SK-N-SH (cell line): Measurements from ENCODE around the gene HECTD4. TPM values are rescaled to one million over a fixed set of nuclear protein-coding genes. Genes with fewer than 3 reads are reported as not detected.
"Not testable (repeated sequence)": the region's sequence is repeated elsewhere in the genome, so short reads cannot be mapped to it uniquely, and the experiment has no call there.

Source experiments
- CTCF ChIA-PET: fragments of 300-600, 350-600 bp; formaldehyde crosslinking; extraction: SDS; loops from one replicate; lab custom pipeline; 2021; lab: Yijun Ruan, JAX
- POLR2A ChIA-PET: fragments of 350-600 bp; sonication (Branson Sonifier 250); formaldehyde crosslinking; extraction: SDS; loops from one replicate; lab custom pipeline; 2020; ENCODE audit warnings: antibody characterized with exemption, inconsistent platforms; lab: Yijun Ruan, JAX
- DNase-seq: peaks from one replicate; pipeline ENCODE4 v3.0.0; 2012
- H2AFZ ChIP-seq: fragments of 200-600 bp; sonication (generic); 2 replicates; pipeline ENCODE4 v1.8.1; 2016; ENCODE audit warnings: antibody characterized with exemption, mild to moderate bottlenecking, low read depth
- H3F3A ChIP-seq: fragments of 200-600 bp; sonication (generic); replicated peaks from 2 replicates; pipeline ENCODE3; 2016; ENCODE audit warnings: antibody characterized with exemption, mild to moderate bottlenecking; ENCODE audit not compliant: insufficient read depth
- H3K27ac ChIP-seq, 2 experiments: fragments of 200-500 bp in 1 of 2; fragments of 200-600 bp in 1 of 2; sonication (Bioruptor generic) in 1 of 2; sonication (generic), shearing (Covaris generic) in 1 of 2; 2 replicates each; pipeline versions ENCODE4 v1.5.1 to v1.6.1; 2014 to 2016; ENCODE audit warnings: low read depth in 2 of 2, inconsistent platforms in 1 of 2, low read length in 1 of 2, mild to moderate bottlenecking in 1 of 2, mixed read lengths in 1 of 2
- H3K27me3 ChIP-seq: fragments of 200-600 bp; sonication (generic), shearing (Covaris generic); 2 replicates; pipeline ENCODE4 v1.6.1; 2016; ENCODE audit warnings: mixed run types; ENCODE audit not compliant: insufficient read depth
- H3K36me3 ChIP-seq, 2 experiments: fragments of 200-500 bp in 1 of 2; fragments of 200-600 bp in 1 of 2; sonication (Bioruptor generic) in 1 of 2; sonication (generic) in 1 of 2; replicated peaks in 1 of 2; 2 replicates each; pipeline versions ENCODE3 to v1.5.1; 2014 to 2016; ENCODE audit warnings: low read length in 1 of 2, mild to moderate bottlenecking in 1 of 2; ENCODE audit not compliant: insufficient read depth in 2 of 2, control insufficient read depth in 1 of 2
- H3K4me1 ChIP-seq, 2 experiments: fragments of 200-500 bp in 1 of 2; fragments of 200-600 bp in 1 of 2; sonication (Bioruptor generic) in 1 of 2; sonication (generic), shearing (Covaris generic) in 1 of 2; 2 replicates each; pipeline versions ENCODE4 v1.5.1 to v1.6.1; 2014 to 2016; ENCODE audit warnings: low read depth in 1 of 2, low read length in 1 of 2, mixed run types in 1 of 2; ENCODE audit not compliant: insufficient read depth in 2 of 2, control insufficient read depth in 1 of 2
- H3K4me2 ChIP-seq: fragments of 200-600 bp; sonication (generic), shearing (Covaris generic); 2 replicates; pipeline ENCODE4 v1.6.1; 2017; ENCODE audit warnings: mixed run types
- H3K4me3 ChIP-seq, 2 experiments: fragments of 200-500 bp in 1 of 2; fragments of 200-600 bp in 1 of 2; sonication (Bioruptor generic) in 1 of 2; sonication (generic), shearing (Covaris generic) in 1 of 2; 2 replicates each; pipeline versions ENCODE4 v1.5.1 to v1.8.1; 2014 to 2016; ENCODE audit warnings: low read depth in 2 of 2, inconsistent platforms in 1 of 2, low read length in 1 of 2, mild to moderate bottlenecking in 1 of 2, mixed read lengths in 1 of 2, moderate library complexity in 1 of 2
- H3K79me2 ChIP-seq: fragments of 200-600 bp; sonication (generic); 2 replicates; pipeline ENCODE4 v1.8.1; 2017; ENCODE audit warnings: mild to moderate bottlenecking; ENCODE audit not compliant: insufficient read depth
- H3K9ac ChIP-seq: fragments of 200-600 bp; sonication (generic); 2 replicates; pipeline ENCODE4 v1.6.1; 2017; ENCODE audit warnings: mixed run types
- H3K9me2 ChIP-seq: fragments of 200-600 bp; sonication (generic); 2 replicates; pipeline ENCODE4 v1.6.1; 2017; ENCODE audit warnings: mixed run types
- H3K9me3 ChIP-seq: fragments of 200-600 bp; sonication (generic); 2 replicates; pipeline ENCODE4 v1.6.1; 2017; ENCODE audit warnings: mixed run types, mild to moderate bottlenecking, moderate library complexity
- H4K20me1 ChIP-seq: fragments of 200-600 bp; sonication (generic); 2 replicates; pipeline ENCODE4 v1.6.1; 2017; ENCODE audit warnings: mild to moderate bottlenecking, mixed run types; ENCODE audit not compliant: insufficient read depth
- CHD2 ChIP-seq: fragments of 150-350 bp; IDR thresholded peaks from 2 replicates; pipeline ENCODE4 v1.6.1; 2018; ENCODE audit warnings: low read length; ENCODE audit not compliant: partially characterized antibody
- ELF1 ChIP-seq: IDR thresholded peaks from 2 replicates; pipeline ENCODE4 v1.4.0; 2012
- FOSL2 ChIP-seq: IDR thresholded peaks from 2 replicates; pipeline ENCODE4 v1.4.0; 2012; ENCODE audit warnings: low read depth, mild to moderate bottlenecking, moderate library complexity, borderline replicate concordance
- FOXJ3 ChIP-seq: sonication (generic); formaldehyde crosslinking; IDR thresholded peaks from 2 replicates; pipeline ENCODE4 v1.5.1; 2020; ENCODE audit warnings: mild to moderate bottlenecking, missing genetic modification reagents
- FOXM1 ChIP-seq: IDR thresholded peaks from 2 replicates; pipeline ENCODE4 v1.4.0; 2012; ENCODE audit warnings: low read depth, mild to moderate bottlenecking
- GABPA ChIP-seq: IDR thresholded peaks from 2 replicates; pipeline ENCODE4 v1.4.0; 2012; ENCODE audit warnings: low read depth, mild to moderate bottlenecking
- GATA2 ChIP-seq: sonication (generic); formaldehyde crosslinking; IDR thresholded peaks from 2 replicates; pipeline ENCODE4 v1.5.0; 2020; ENCODE audit warnings: mild to moderate bottlenecking, missing genetic modification reagents
- JUND ChIP-seq: IDR thresholded peaks from 2 replicates; pipeline ENCODE4 v1.4.0; 2012
- MXI1 ChIP-seq: IDR thresholded peaks from 2 replicates; pipeline ENCODE4 v1.6.1; 2012; ENCODE audit warnings: mild to moderate bottlenecking, low read depth, low read length, improper control_type of control experiment
- NRF1 ChIP-seq: IDR thresholded peaks from 2 replicates; pipeline ENCODE4 v1.6.1; 2012; ENCODE audit warnings: low read depth, mild to moderate bottlenecking, low read length
- POLR2AphosphoS5 ChIP-seq: IDR thresholded peaks from 2 replicates; pipeline ENCODE4 v1.6.1; 2012; ENCODE audit warnings: low read depth, low read length
- RCOR1 ChIP-seq: fragments of 150-350 bp; IDR thresholded peaks from 2 replicates; pipeline ENCODE4 v1.6.1; 2017; ENCODE audit warnings: antibody characterized with exemption, low read length
- SMC3 ChIP-seq: IDR thresholded peaks from 2 replicates; pipeline ENCODE4 v1.6.1; 2012; ENCODE audit warnings: low read depth, low read length, improper control_type of control experiment
- TAF1 ChIP-seq: IDR thresholded peaks from 2 replicates; pipeline ENCODE4 v1.6.1; 2012; ENCODE audit warnings: low read depth, mild to moderate bottlenecking, low read length, moderate library complexity, borderline replicate concordance
- TCF12 ChIP-seq: IDR thresholded peaks from 2 replicates; pipeline ENCODE4 v1.4.0; 2012
- YY1 ChIP-seq: IDR thresholded peaks from 2 replicates; pipeline ENCODE4 v1.4.0; 2012; ENCODE audit warnings: low read depth, mild to moderate bottlenecking
- WGBS: methylation state at CpG from one replicate; pipeline ENCODE4 v1.1.6; 2017; ENCODE audit warnings: low lambda C conversion rate; 5-methylcytosine and 5-hydroxymethylcytosine counted together
- polyA plus RNA-seq, 3 experiments: library from polyadenylated mRNA; depleted of rRNA; stranded (reverse); fragments of >200 nt; gene quantifications; 2 replicates each; pipeline ENCODE4 v1.2.3, GENCODE V29; 2012
- TF ChIP-seq, protein P1 (sequence below): IDR thresholded peaks from 2 replicates; pipeline ENCODE4 v1.4.0; 2012; ENCODE audit warnings: low read depth, borderline replicate concordance
- TF ChIP-seq, protein P2 (sequence below): IDR thresholded peaks from 2 replicates; pipeline ENCODE4 v1.6.1; 2012; ENCODE audit warnings: mild to moderate bottlenecking, low read depth, low read length, moderate library complexity
- TF ChIP-seq, protein P3 (sequence below): IDR thresholded peaks from 2 replicates; pipeline ENCODE4; 2012

HECTD4 gene
- polyA plus RNA-seq, 1 of the 3 experiments (the other 2 are of a cell fraction), result 14.6 TPM

DNA sequence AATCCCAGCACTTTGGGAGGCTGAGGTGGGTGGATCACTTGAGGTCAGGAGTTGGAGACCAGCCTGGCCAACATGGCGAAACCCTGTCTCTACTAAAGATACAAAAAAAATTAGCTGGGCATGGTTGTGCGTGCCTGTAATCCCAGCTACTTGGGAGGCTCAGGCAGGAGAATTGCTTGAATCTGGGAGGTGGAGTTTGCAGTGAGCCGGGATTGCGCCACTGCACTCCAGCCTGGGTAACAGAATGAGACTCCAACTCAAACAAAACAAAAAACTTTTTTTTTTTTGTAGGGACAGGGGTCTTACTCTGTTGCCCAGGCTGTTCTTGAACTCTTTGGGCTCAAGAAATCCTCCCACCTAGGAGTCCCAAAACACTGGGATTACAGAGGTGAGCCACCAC is 33.2 kb upstream of the HECTD4 start:
- POLR2A ChIA-PET, H3K9me3 ChIP-seq, H2AFZ ChIP-seq, H3K9me2 ChIP-seq, CTCF ChIA-PET, H4K20me1 ChIP-seq, H3K36me3 ChIP-seq, H3K4me2 ChIP-seq, H3K27ac ChIP-seq, H3K4me1 ChIP-seq, H3K4me3 ChIP-seq, DNase-seq, H3K9ac ChIP-seq, H3K27me3 ChIP-seq: not testable (repeated sequence)
- peaks cover 22% of the 10 kb centered on the region for H3F3A ChIP-seq
- H3K79me2 ChIP-seq, result peaks cover 24% of the 10 kb centered on the region
- 83% methylated on average over 3 of the region's 4 CpGs for WGBS

DNA sequence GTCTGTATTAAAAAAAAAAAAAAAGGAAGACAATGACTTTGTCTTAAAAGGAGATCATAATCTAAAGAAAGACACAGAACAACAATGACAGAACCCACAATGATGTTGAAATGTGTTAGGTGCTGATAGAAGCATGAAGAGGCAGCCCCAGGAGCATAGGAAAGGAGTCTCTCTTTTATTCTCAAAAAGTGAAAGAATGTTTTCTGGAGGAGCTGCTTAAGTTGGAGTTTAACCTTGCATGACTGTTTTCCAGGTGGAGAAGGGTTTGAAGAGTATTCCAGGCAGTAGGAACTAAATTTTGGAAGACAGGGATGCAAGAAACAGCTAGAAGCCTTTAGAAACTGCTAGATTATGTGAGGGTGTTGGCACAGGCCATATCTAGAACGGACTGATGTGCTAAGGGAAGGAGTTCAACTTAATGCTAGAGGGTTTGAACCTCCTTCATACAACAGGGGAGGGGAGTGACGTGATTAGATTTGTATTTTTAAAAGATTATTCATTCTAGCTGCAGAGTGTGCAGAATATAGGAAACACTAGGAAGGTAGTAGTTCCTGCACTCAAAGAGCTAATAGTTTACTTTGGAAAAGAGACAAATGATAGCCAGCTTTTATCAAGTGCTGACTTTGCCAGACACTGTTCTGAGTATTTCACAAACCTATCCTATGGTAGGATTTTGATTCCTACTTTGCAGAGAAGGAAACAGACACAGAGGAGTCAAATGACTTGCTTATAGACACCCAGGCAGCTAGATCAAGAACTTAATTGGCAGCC is 31.8 kb upstream of the HECTD4 start:
- WGBS, result 85% methylated on average over 2 of the region's 2 CpGs
- no peak overlapping the region for H2AFZ ChIP-seq
- H3K4me1 ChIP-seq, result no peaks in the 10 kb centered on the region; a peak in 1 of 4 replicates
- no peak for TF ChIP-seq FOSL2
- TF ChIP-seq GATA2 (CRISPR knock-in tag), result no peak
- TF ChIP-seq, protein P1, sequence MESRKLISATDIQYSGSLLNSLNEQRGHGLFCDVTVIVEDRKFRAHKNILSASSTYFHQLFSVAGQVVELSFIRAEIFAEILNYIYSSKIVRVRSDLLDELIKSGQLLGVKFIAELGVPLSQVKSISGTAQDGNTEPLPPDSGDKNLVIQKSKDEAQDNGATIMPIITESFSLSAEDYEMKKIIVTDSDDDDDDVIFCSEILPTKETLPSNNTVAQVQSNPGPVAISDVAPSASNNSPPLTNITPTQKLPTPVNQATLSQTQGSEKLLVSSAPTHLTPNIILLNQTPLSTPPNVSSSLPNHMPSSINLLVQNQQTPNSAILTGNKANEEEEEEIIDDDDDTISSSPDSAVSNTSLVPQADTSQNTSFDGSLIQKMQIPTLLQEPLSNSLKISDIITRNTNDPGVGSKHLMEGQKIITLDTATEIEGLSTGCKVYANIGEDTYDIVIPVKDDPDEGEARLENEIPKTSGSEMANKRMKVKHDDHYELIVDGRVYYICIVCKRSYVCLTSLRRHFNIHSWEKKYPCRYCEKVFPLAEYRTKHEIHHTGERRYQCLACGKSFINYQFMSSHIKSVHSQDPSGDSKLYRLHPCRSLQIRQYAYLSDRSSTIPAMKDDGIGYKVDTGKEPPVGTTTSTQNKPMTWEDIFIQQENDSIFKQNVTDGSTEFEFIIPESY, result no peak
- TF ChIP-seq, protein P2, sequence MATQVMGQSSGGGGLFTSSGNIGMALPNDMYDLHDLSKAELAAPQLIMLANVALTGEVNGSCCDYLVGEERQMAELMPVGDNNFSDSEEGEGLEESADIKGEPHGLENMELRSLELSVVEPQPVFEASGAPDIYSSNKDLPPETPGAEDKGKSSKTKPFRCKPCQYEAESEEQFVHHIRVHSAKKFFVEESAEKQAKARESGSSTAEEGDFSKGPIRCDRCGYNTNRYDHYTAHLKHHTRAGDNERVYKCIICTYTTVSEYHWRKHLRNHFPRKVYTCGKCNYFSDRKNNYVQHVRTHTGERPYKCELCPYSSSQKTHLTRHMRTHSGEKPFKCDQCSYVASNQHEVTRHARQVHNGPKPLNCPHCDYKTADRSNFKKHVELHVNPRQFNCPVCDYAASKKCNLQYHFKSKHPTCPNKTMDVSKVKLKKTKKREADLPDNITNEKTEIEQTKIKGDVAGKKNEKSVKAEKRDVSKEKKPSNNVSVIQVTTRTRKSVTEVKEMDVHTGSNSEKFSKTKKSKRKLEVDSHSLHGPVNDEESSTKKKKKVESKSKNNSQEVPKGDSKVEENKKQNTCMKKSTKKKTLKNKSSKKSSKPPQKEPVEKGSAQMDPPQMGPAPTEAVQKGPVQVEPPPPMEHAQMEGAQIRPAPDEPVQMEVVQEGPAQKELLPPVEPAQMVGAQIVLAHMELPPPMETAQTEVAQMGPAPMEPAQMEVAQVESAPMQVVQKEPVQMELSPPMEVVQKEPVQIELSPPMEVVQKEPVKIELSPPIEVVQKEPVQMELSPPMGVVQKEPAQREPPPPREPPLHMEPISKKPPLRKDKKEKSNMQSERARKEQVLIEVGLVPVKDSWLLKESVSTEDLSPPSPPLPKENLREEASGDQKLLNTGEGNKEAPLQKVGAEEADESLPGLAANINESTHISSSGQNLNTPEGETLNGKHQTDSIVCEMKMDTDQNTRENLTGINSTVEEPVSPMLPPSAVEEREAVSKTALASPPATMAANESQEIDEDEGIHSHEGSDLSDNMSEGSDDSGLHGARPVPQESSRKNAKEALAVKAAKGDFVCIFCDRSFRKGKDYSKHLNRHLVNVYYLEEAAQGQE, result no peak
- no peak for TF ChIP-seq CHD2
- no peak for TF ChIP-seq ELF1
- TF ChIP-seq YY1, result no peak
- no peak for TF ChIP-seq TCF12
- no peak for TF ChIP-seq POLR2AphosphoS5
- no peak for TF ChIP-seq MXI1
- TF ChIP-seq, protein P3, sequence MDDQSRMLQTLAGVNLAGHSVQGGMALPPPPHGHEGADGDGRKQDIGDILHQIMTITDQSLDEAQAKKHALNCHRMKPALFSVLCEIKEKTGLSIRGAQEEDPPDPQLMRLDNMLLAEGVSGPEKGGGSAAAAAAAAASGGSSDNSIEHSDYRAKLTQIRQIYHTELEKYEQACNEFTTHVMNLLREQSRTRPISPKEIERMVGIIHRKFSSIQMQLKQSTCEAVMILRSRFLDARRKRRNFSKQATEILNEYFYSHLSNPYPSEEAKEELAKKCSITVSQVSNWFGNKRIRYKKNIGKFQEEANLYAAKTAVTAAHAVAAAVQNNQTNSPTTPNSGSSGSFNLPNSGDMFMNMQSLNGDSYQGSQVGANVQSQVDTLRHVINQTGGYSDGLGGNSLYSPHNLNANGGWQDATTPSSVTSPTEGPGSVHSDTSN, result no peak
- TF ChIP-seq TAF1, result no peak
- TF ChIP-seq SMC3, result no peak
- no peak for TF ChIP-seq JUND
- TF ChIP-seq FOXJ3 (CRISPR knock-in tag), result no peak
- TF ChIP-seq GABPA, result no peak
- no peak for TF ChIP-seq FOXM1
- TF ChIP-seq RCOR1, result no peak
- no peak for TF ChIP-seq NRF1
- no peak overlapping the region for H3K27ac ChIP-seq
- no peaks in the 10 kb centered on the region for H3K9me2 ChIP-seq
- H3K79me2 ChIP-seq, result peaks cover 13% of the 10 kb centered on the region
- peaks cover 22% of the 10 kb centered on the region for H3F3A ChIP-seq
- no peak overlapping the region for H3K9ac ChIP-seq
- H3K36me3 ChIP-seq, result no peaks in the 10 kb centered on the region
- CTCF ChIA-PET, result interaction anchor here (1.0 to 1.1 kb wide), 2 partner anchors 9 to 216 kb away, joined by 3 to 4 read pairs; no protein-coding TSS in a partner anchor
- no peak overlapping the region for H3K4me3 ChIP-seq
- no peaks in the 10 kb centered on the region for H4K20me1 ChIP-seq
- no peaks in the 10 kb centered on the region for H3K9me3 ChIP-seq
- no peak for DNase-seq
- no peak overlapping the region for H3K4me2 ChIP-seq
- POLR2A ChIA-PET, result no interaction called here
- H3K27me3 ChIP-seq, result no peaks in the 10 kb centered on the region
